K562 (cell line): ENCODE data around the gene PALLD.

Experiments
- FOXA1 ChIP-seq: fragments of 450-650 bp; IDR thresholded peaks from 2 replicates; pipeline ENCODE4 v1.6.1; 2016; ENCODE audit warnings: mild to moderate bottlenecking, borderline replicate concordance
- FOXJ3 ChIP-seq: sonication (generic); formaldehyde crosslinking; IDR thresholded peaks from 2 replicates; pipeline ENCODE4 v1.4.0; 2020; ENCODE audit warnings: mild to moderate bottlenecking, missing genetic modification reagents
- FOXK1 ChIP-seq: sonication (generic); formaldehyde crosslinking; IDR thresholded peaks from 2 replicates; pipeline ENCODE4 v1.8.0; 2022; ENCODE audit warnings: missing genetic modification reagents, mild to moderate bottlenecking, borderline replicate concordance
- GTF2F1 ChIP-seq: IDR thresholded peaks from 2 replicates; pipeline ENCODE4 v1.6.1; 2011; ENCODE audit warnings: low read depth, low read length, improper control_type of control experiment
- MXI1 ChIP-seq: IDR thresholded peaks from 2 replicates; pipeline ENCODE4 v1.6.1; 2011; ENCODE audit warnings: low read depth, mild to moderate bottlenecking, improper control_type of control experiment, low read length
- NR3C1 ChIP-seq: sonication (generic); formaldehyde crosslinking; IDR thresholded peaks from 2 replicates; pipeline ENCODE4 v1.8.1; 2022; ENCODE audit warnings: missing genetic modification reagents
- POLR2A ChIP-seq: fragments of 450-650 bp; conservative IDR thresholded peaks from 2 replicates; pipeline ENCODE4 v1.6.1; 2016
- SMAD1 ChIP-seq: fragments of 150-350 bp; IDR thresholded peaks from 2 replicates; pipeline ENCODE4 v1.6.1; 2014; ENCODE audit warnings: low read length, low read depth; ENCODE audit not compliant: partially characterized antibody
- THRB ChIP-seq: fragments of 450-650 bp; formaldehyde crosslinking; conservative IDR thresholded peaks from 2 replicates; pipeline ENCODE4 v1.4.0; 2022; ENCODE audit warnings: mild to moderate bottlenecking, missing genetic modification characterization
- USF2 ChIP-seq: sonication (generic); formaldehyde crosslinking; IDR thresholded peaks from 2 replicates; pipeline ENCODE4 v1.5.0; 2020; ENCODE audit warnings: missing genetic modification reagents
- ZNF699 ChIP-seq: fragments of 250-450 bp; sonication (Bioruptor Pico); IDR thresholded peaks from 2 replicates; pipeline ENCODE4 v1.8.0; 2021; ENCODE audit warnings: mild to moderate bottlenecking, moderate library complexity; ENCODE audit not compliant: insufficient replicate concordance

- TF ChIP-seq FOXA1 (no peak), THRB (CRISPR knock-in tag) (no peak), POLR2A (no peak), ZNF699 (CRISPR knock-in tag) (no peak), SMAD1 (no peak), FOXK1 (CRISPR knock-in tag) (no peak), FOXJ3 (CRISPR knock-in tag) (no peak), MXI1 (no peak), GTF2F1 (no peak), NR3C1 (no peak), USF2 (CRISPR knock-in tag) (no peak)
Measured at GRCh38 chr4:168833881-168834280, 337.0 kb downstream of the PALLD start.
